DOHH2 (cell line): ENCODE data around the gene KIF21A.

Source experiments
- EZH2phosphoT487 ChIP-seq: fragments of 200-600 bp; sonication (generic); IDR thresholded peaks from 2 replicates; pipeline ENCODE4 v1.6.1; 2017; ENCODE audit warnings: borderline replicate concordance, mild to moderate bottlenecking, antibody characterized with exemption, low read length, moderate library complexity, mixed read lengths
- TF ChIP-seq, protein P1 (sequence below): fragments of 200-600 bp; sonication (generic); IDR thresholded peaks from one replicate; pipeline ENCODE4 v1.5.1; 2014; ENCODE audit warnings: antibody characterized with exemption, mild to moderate bottlenecking, low read depth, low read length; ENCODE audit not compliant: poor library complexity, severe bottlenecking

- TF ChIP-seq, protein P1, sequence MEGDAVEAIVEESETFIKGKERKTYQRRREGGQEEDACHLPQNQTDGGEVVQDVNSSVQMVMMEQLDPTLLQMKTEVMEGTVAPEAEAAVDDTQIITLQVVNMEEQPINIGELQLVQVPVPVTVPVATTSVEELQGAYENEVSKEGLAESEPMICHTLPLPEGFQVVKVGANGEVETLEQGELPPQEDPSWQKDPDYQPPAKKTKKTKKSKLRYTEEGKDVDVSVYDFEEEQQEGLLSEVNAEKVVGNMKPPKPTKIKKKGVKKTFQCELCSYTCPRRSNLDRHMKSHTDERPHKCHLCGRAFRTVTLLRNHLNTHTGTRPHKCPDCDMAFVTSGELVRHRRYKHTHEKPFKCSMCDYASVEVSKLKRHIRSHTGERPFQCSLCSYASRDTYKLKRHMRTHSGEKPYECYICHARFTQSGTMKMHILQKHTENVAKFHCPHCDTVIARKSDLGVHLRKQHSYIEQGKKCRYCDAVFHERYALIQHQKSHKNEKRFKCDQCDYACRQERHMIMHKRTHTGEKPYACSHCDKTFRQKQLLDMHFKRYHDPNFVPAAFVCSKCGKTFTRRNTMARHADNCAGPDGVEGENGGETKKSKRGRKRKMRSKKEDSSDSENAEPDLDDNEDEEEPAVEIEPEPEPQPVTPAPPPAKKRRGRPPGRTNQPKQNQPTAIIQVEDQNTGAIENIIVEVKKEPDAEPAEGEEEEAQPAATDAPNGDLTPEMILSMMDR = no peak
- no peak for TF ChIP-seq EZH2phosphoT487
These were observed 145.0 kb downstream of the KIF21A start for GRCh38 chr12:39297891-39298290.
